Measurements from ENCODE around the gene RNPEPL1.
"Not testable (repeated sequence)": the region's sequence is repeated elsewhere in the genome, so short reads cannot be mapped to it uniquely, and the experiment has no call there.

RNPEPL1 gene

GRCh38 chr2:240532031-240532775 lies 36.1 kb upstream of the RNPEPL1 start:
- Histone ChIP-seq H3K4ac (ENCODE audit: low read depth, low read length) (no peak overlapping the region), H3K4me3 (ENCODE audit: low read depth, low read length) (no peak overlapping the region), H4K91ac (ENCODE audit: low read depth, low read length) (no peak overlapping the region), H3K79me1 (ENCODE audit: low read length) (no peaks in the 10 kb centered on the region), H3K14ac (ENCODE audit: low read length) (no peak overlapping the region), H3K9ac (ENCODE audit: low read length) (no peak overlapping the region), H2AK5ac (ENCODE audit: low read length) (no peak overlapping the region), H3K4me1 (ENCODE audit: control insufficient read depth in 1 of 2, insufficient read depth in 2 of 2, low read length in 2 of 2) (no peaks in the 10 kb centered on the region), H3K27me3 (ENCODE audit: insufficient read depth, low read length) (no peaks in the 10 kb centered on the region), H2BK12ac (ENCODE audit: low read length) (no peak overlapping the region), H4K8ac (ENCODE audit: low read depth, low read length) (no peak overlapping the region), H4K12ac (ENCODE audit: low read depth, low read length) (no peak overlapping the region), H3K9me3 (ENCODE audit: insufficient read depth, low read depth, low read length) (peaks cover 21% of the 10 kb centered on the region), H3K79me2 (ENCODE audit: control insufficient read depth, insufficient read depth, low read length, poor library complexity) (no peaks in the 10 kb centered on the region), H3K18ac (ENCODE audit: low read length) (no peak overlapping the region), H2BK5ac (ENCODE audit: low read depth, low read length, poor library complexity) (no peak overlapping the region), H3K27ac (ENCODE audit: low read depth, low read length) (no peak overlapping the region), H2BK120ac (ENCODE audit: insufficient read depth, low read length, poor library complexity) (no peak overlapping the region), H2AFZ (ENCODE audit: insufficient read depth, low read length, poor library complexity) (no peak overlapping the region), H3K36me3 (ENCODE audit: control insufficient read depth in 1 of 2, insufficient read depth in 2 of 2, low read length in 2 of 2) (peaks cover 5 to 6% of the 10 kb centered on the region in 2 experiments), H3K4me2 (ENCODE audit: low read length) (no peak overlapping the region), H3K23ac (ENCODE audit: low read length) (no peak overlapping the region)
- DNase-seq = no peak
- no CpG with 5 or more reads among the region's 1 CpG for WGBS (ENCODE audit: extremely low coverage, insufficient coverage, insufficient read length)

GRCh38 chr2:240538031-240538780 lies 30.1 kb upstream of the RNPEPL1 start:
- H3K27me3 ChIP-seq (ENCODE audit: insufficient read depth, low read length) = no peaks in the 10 kb centered on the region
- H3K4me2 ChIP-seq (ENCODE audit: low read length) = no peak overlapping the region
- DNase-seq = no peak
- no peaks in the 10 kb centered on the region for H3K79me2 ChIP-seq (ENCODE audit: control insufficient read depth, insufficient read depth, low read length, poor library complexity)
- no peak overlapping the region for H3K9ac ChIP-seq (ENCODE audit: low read length)
- no peak overlapping the region for H4K8ac ChIP-seq (ENCODE audit: low read depth, low read length)
- H2BK120ac ChIP-seq (ENCODE audit: insufficient read depth, low read length, poor library complexity) = no peak overlapping the region
- H4K91ac ChIP-seq (ENCODE audit: low read depth, low read length) = no peak overlapping the region
- H2AFZ ChIP-seq (ENCODE audit: insufficient read depth, low read length, poor library complexity) = no peak overlapping the region
- H2AK5ac ChIP-seq (ENCODE audit: low read length) = no peak overlapping the region
- no peak overlapping the region for H3K23ac ChIP-seq (ENCODE audit: low read length)
- H3K4ac ChIP-seq (ENCODE audit: low read depth, low read length) = no peak overlapping the region
- H3K4me1 ChIP-seq (ENCODE audit: control insufficient read depth in 1 of 2, insufficient read depth in 2 of 2, low read length in 2 of 2) = no peaks in the 10 kb centered on the region
- no peak overlapping the region for H3K14ac ChIP-seq (ENCODE audit: low read length)
- H3K9me3 ChIP-seq (ENCODE audit: insufficient read depth, low read depth, low read length) = peaks cover 12% of the 10 kb centered on the region
- no peak overlapping the region for H2BK5ac ChIP-seq (ENCODE audit: low read depth, low read length, poor library complexity)
- H3K36me3 ChIP-seq (ENCODE audit: control insufficient read depth in 1 of 2, insufficient read depth in 2 of 2, low read length in 2 of 2) = peaks cover 3 to 9% of the 10 kb centered on the region in 2 experiments
- H3K4me3 ChIP-seq (ENCODE audit: low read depth, low read length) = no peak overlapping the region
- H2BK12ac ChIP-seq (ENCODE audit: low read length) = no peak overlapping the region
- H3K27ac ChIP-seq (ENCODE audit: low read depth, low read length) = no peak overlapping the region
- no CpG with 5 or more reads among the region's 43 CpGs for WGBS (ENCODE audit: extremely low coverage, insufficient coverage, insufficient read length)
- H4K12ac ChIP-seq (ENCODE audit: low read depth, low read length) = no peak overlapping the region
- no peaks in the 10 kb centered on the region for H3K79me1 ChIP-seq (ENCODE audit: low read length)
- H3K18ac ChIP-seq (ENCODE audit: low read length) = no peak overlapping the region

GRCh38 chr2:240539101-240539500 lies 29.2 kb upstream of the RNPEPL1 start:
- H2BK12ac ChIP-seq (ENCODE audit: low read length); H3K27ac ChIP-seq (ENCODE audit: low read depth, low read length); H3K4ac ChIP-seq (ENCODE audit: low read depth, low read length); H2AK5ac ChIP-seq (ENCODE audit: low read length); H3K9ac ChIP-seq (ENCODE audit: low read length); H3K4me3 ChIP-seq (ENCODE audit: low read depth, low read length); H3K14ac ChIP-seq (ENCODE audit: low read length); H4K8ac ChIP-seq (ENCODE audit: low read depth, low read length); H3K4me1 ChIP-seq (ENCODE audit: control insufficient read depth in 1 of 2, insufficient read depth in 2 of 2, low read length in 2 of 2); H2BK120ac ChIP-seq (ENCODE audit: insufficient read depth, low read length, poor library complexity); H3K79me2 ChIP-seq (ENCODE audit: control insufficient read depth, insufficient read depth, low read length, poor library complexity); H3K36me3 ChIP-seq (ENCODE audit: control insufficient read depth in 1 of 2, insufficient read depth in 2 of 2, low read length in 2 of 2); H3K18ac ChIP-seq (ENCODE audit: low read length); H3K79me1 ChIP-seq (ENCODE audit: low read length); H3K23ac ChIP-seq (ENCODE audit: low read length); H4K91ac ChIP-seq (ENCODE audit: low read depth, low read length); H3K4me2 ChIP-seq (ENCODE audit: low read length); H2BK5ac ChIP-seq (ENCODE audit: low read depth, low read length, poor library complexity); H2AFZ ChIP-seq (ENCODE audit: insufficient read depth, low read length, poor library complexity); DNase-seq; H3K27me3 ChIP-seq (ENCODE audit: insufficient read depth, low read length); H4K12ac ChIP-seq (ENCODE audit: low read depth, low read length): not testable (repeated sequence)
- WGBS (ENCODE audit: extremely low coverage, insufficient coverage, insufficient read length) = no CpG with 5 or more reads among the region's 17 CpGs
- peaks cover 11% of the 10 kb centered on the region for H3K9me3 ChIP-seq (ENCODE audit: insufficient read depth, low read depth, low read length)

DNA sequence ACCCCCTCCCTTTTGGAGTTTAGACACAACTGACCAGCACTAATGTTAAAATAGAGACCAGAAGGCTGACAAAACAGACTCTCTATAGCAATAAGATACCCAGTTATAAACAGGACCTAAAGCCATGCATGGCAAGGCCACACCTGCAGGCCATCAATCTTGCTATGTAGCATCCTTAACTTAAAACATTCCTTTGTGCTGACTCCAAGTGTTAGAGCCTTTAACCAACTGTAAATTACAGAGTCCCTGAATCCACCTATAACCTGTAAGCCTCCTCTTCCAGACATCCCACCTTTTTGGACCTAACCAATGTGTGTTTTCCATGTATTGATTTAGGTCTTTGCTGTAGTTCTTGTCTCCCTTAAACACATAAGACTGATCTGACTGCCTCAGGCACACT lies 28.4 kb upstream of the RNPEPL1 start:
- DNase-seq = no peak
- H2BK5ac ChIP-seq (ENCODE audit: low read depth, low read length, poor library complexity) = no peak overlapping the region
- H3K4me3 ChIP-seq (ENCODE audit: low read depth, low read length) = no peak overlapping the region
- H3K4me1 ChIP-seq (ENCODE audit: control insufficient read depth in 1 of 2, insufficient read depth in 2 of 2, low read length in 2 of 2) = no peaks in the 10 kb centered on the region
- H3K79me1 ChIP-seq (ENCODE audit: low read length) = no peaks in the 10 kb centered on the region
- no peak overlapping the region for H2AK5ac ChIP-seq (ENCODE audit: low read length)
- H3K23ac ChIP-seq (ENCODE audit: low read length) = no peak overlapping the region
- peaks cover 11% of the 10 kb centered on the region for H3K9me3 ChIP-seq (ENCODE audit: insufficient read depth, low read depth, low read length)
- H3K79me2 ChIP-seq (ENCODE audit: control insufficient read depth, insufficient read depth, low read length, poor library complexity) = no peaks in the 10 kb centered on the region
- H3K4ac ChIP-seq (ENCODE audit: low read depth, low read length) = no peak overlapping the region
- H2AFZ ChIP-seq (ENCODE audit: insufficient read depth, low read length, poor library complexity) = no peak overlapping the region
- H3K27ac ChIP-seq (ENCODE audit: low read depth, low read length) = no peak overlapping the region
- no peak overlapping the region for H3K4me2 ChIP-seq (ENCODE audit: low read length)
- no peak overlapping the region for H3K14ac ChIP-seq (ENCODE audit: low read length)
- H3K18ac ChIP-seq (ENCODE audit: low read length) = no peak overlapping the region
- H4K8ac ChIP-seq (ENCODE audit: low read depth, low read length) = no peak overlapping the region
- no peaks in the 10 kb centered on the region for H3K27me3 ChIP-seq (ENCODE audit: insufficient read depth, low read length)
- H4K12ac ChIP-seq (ENCODE audit: low read depth, low read length) = no peak overlapping the region
- H4K91ac ChIP-seq (ENCODE audit: low read depth, low read length) = no peak overlapping the region
- no peak overlapping the region for H2BK120ac ChIP-seq (ENCODE audit: insufficient read depth, low read length, poor library complexity)
- H3K36me3 ChIP-seq (ENCODE audit: control insufficient read depth in 1 of 2, insufficient read depth in 2 of 2, low read length in 2 of 2) = peaks cover 3 to 7% of the 10 kb centered on the region in 2 experiments
- no peak overlapping the region for H3K9ac ChIP-seq (ENCODE audit: low read length)
- H2BK12ac ChIP-seq (ENCODE audit: low read length) = no peak overlapping the region
